ENCODE measurements around the gene COX6A1.

GRCh38 chr12:120408771-120409170, 29.1 kb upstream of the COX6A1 start:
- TF ChIP-seq CTCF (IDR thresholded peaks at IDR 0.05), result no peak
- TF ChIP-seq POLR2A (IDR thresholded peaks at IDR 0.05), result no peak

Data from Peyer's patch (tissue), 4 donors.